GM12864 (cell line): Measurements from ENCODE around the gene GOT2.

Experiments used
- DNase-seq: peaks from one replicate; pipeline ENCODE4 v3.0.0-alpha.2; 2011; ENCODE audit warnings: low read depth
- H3K4me3 ChIP-seq: 2 replicates; pipeline ENCODE4 v1.5.1; 2011; ENCODE audit warnings: mild to moderate bottlenecking, low read depth, low read length, control low read depth
- TF ChIP-seq, protein P1 (sequence below): IDR thresholded peaks from 2 replicates; pipeline ENCODE4 v1.5.1; 2011; ENCODE audit warnings: low read depth, mild to moderate bottlenecking, moderate library complexity, low read length, control low read depth, inconsistent platforms; ENCODE audit errors: missing control alignments

GOT2 gene

DNA sequence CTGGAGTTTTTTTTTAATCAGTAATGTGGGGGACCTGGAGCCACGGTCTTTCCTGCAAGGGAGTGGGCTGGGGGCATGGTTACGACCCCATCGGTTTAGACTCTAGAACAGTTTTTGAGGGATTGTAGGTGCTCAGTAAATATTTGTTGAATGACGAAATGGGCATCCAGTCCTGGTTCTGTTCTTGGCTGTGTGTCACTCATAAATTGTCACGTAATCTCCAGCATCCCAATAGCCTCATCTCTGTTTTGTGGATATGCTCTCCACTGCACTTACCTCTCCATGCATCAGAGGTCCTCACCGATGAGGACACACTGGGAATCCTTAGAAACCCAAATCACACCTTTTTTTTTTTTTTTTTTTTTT lies 49.0 kb downstream of the GOT2 start:
- TF ChIP-seq, protein P1, sequence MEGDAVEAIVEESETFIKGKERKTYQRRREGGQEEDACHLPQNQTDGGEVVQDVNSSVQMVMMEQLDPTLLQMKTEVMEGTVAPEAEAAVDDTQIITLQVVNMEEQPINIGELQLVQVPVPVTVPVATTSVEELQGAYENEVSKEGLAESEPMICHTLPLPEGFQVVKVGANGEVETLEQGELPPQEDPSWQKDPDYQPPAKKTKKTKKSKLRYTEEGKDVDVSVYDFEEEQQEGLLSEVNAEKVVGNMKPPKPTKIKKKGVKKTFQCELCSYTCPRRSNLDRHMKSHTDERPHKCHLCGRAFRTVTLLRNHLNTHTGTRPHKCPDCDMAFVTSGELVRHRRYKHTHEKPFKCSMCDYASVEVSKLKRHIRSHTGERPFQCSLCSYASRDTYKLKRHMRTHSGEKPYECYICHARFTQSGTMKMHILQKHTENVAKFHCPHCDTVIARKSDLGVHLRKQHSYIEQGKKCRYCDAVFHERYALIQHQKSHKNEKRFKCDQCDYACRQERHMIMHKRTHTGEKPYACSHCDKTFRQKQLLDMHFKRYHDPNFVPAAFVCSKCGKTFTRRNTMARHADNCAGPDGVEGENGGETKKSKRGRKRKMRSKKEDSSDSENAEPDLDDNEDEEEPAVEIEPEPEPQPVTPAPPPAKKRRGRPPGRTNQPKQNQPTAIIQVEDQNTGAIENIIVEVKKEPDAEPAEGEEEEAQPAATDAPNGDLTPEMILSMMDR: no peak
- peak overlapping the region; percentile 99; the same call in 1 of the 2 replicates for H3K4me3 ChIP-seq
- no peak for DNase-seq

DNA sequence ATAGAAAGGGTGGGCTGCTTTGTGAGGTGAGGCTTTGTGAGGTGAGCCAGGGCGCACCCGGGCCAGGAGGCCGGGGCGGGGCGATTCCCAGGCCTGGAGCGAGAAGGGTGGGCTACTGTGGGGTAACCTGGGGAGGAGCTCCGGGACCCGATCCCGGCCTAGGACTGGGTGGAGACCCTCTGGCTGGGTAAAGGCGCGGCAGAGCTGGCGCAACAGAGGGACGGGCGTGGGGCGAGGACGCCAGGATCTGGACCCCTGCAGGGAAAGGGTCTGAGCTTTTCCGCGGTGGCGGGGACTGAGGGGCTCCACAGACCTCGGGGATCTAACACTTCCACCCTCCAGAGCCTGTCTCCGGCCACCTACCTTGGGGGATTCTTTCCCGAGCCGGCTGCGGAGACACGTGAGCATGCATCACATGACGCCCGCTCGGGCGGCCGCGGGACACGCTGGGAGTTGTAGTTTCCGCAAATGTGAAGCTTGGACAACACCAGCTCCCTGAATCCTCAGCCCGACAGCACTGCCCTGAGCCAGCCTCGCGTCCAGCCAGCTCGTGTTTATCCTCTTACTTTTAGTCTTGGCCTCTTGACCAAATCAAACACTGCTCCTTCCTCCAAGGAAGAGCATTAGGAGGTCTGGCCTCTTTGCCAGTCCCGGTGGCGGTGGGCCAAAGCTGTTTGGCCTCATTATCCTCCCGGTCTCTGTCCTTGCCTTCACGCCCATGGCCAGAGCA lies 49.6 kb downstream of the GOT2 start, which contains the start of gene SLC38A7:
Gene SLC38A7 (minus strand): TSS at position 417 of the 730 bp plus-strand sequence. CDS start 4,644 bp downstream, outside the sequence.
- peak; percentile 35 for DNase-seq
- H3K4me3 ChIP-seq: peak within 1 kb of the TSS; percentile 99
- TF ChIP-seq, protein P1: no peak

DNA sequence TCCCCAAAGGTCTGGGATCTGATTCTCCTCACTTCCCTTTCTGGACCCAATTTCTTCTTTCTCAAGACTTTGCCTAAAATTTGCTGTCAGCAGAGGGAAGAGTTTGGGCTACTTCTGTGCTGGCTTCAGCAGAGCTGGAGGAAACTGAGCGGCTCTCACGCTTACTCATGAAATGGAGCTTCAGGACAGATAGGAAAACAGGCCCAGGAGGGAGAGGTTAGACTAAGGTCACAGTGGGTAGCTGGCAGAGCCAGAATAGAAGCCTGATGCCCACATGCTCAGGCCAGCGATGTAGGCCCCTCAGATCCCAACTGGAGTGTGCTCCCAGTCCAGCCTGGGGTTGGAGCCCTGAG lies 50.1 kb downstream of the GOT2 start:
- no peak for DNase-seq
- TF ChIP-seq, protein P1: no peak
- peak overlapping the region; percentile 99 for H3K4me3 ChIP-seq

DNA sequence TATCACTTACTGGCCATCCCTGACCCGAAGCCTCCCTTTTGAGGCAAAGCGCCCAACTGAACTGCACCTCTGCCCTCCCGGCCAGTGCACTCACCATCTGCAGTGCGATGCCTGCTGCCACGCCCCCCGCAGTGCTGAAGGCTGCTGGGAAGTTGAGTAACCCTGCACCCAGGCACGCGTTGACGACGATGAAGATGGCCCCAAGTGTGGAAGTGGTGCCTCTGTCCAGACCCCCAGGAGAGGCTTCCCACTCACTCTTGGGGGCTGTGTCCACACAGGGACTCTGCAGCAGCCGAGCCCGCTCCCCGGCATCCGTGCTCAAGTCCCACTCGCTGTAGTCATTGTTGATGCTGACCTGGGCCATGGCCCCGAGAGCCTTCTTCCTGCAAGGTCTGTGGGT lies 54.4 kb downstream of the GOT2 start:
- DNase-seq: no peak
- no peak overlapping the region for H3K4me3 ChIP-seq
- TF ChIP-seq, protein P1: no peak

DNA sequence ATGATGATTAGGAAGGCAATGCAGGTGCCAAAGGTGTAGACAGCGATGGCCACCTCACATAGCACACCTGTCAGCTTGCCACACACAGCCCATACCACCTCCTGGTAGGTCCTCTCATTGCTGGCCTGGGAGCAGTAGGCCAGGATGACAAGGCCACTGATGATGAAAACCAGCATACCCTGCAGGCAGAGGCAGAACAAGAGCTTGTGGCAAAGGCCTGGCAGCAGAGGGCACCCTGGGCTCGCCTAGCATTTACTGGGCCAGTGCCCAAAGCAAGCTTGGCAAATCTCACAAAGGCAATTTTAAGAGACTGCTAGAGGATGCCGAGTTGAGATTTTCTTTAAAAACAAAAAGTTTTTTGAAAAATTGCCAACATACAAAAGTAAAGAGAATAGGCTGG lies 55.4 kb downstream of the GOT2 start:
- no peak for DNase-seq

DNA sequence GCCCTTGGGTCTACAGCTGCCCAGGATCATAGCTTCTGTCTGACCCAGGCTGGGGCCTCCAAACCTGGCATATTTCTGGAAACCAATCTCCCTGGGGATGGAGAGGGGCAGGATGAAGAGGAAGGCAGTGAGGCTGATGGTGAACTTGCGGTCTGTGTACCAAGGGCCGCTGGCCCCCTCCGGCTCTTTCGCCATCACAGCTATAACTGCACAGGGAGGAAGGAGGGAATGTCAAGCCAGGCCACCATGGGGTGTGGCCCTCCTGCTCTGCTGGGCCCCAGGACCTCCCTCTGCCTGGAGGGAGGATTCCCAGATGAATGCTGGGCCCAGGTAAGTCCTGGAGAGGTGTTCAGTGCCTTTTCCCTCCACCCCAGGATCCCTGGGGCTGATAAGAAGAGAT lies 55.8 kb downstream of the GOT2 start:
- no peak overlapping the region for H3K4me3 ChIP-seq
- no peak for DNase-seq
- TF ChIP-seq, protein P1: no peak

More for the DNA sequence above, 55.4 kb downstream of the GOT2 start:
- H3K4me3 ChIP-seq: no peak overlapping the region
- TF ChIP-seq, protein P1: peak; percentile 42

DNA sequence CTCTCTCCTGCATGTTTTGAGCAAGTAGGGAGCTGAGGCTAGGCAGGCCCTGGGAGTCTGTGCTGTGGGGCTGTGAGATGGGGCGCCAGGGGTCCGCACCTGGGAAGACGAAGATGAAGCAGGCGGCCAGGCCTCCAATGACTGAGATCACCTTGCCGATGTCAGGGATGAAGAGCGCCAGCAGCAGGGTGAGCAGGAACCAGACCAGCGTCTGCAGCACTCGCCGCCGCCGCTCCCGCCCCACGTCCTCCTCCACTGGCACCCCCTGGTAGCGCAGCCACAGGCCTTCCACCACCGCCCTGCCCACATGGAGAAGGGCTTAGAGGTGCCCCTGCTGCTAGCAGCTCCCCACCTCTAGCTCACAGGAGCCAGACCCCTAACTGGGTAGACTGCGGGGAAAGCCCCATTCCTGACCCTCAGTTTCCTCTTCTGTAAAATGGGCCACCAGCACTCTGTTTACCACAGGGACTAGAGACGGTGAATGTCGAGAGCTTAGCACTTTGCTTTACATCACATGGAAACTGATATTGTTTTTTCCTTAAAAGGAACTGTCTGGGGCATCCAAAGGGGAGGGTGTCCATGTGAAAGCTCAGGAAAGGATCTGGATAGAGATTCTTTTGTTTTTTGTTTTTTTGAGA lies 63.1 kb downstream of the GOT2 start:
- DNase-seq: no peak
- TF ChIP-seq, protein P1: no peak
- no peak overlapping the region for H3K4me3 ChIP-seq
